Measurements from ENCODE around the gene TNFAIP3. TPM values are rescaled to one million over a fixed set of nuclear protein-coding genes. Genes with fewer than 3 reads are reported as not detected.

The TNFAIP3 gene
- total and polyA plus RNA-seq, 2 of the 8 experiments (the other 6 are each of a cell fraction or from before 2014, with no cell fraction given), result 1.6 to 2.0 TPM

GRCh38 chr6:137818440-137818839 is 48.6 kb upstream of the TNFAIP3 start:
- Histone ChIP-seq H4K8ac (ENCODE audit: extremely low read depth, insufficient read depth, low read length) (no peak overlapping the region), H3K9ac (replicated peaks in 1 of 4; ENCODE audit: extremely low read depth in 1 of 4, low read depth in 3 of 4, low read length in 3 of 4) (no peak overlapping the region), H3K27me3 (replicated peaks in 1 of 4; ENCODE audit: control insufficient read depth in 3 of 4, extremely low read depth in 1 of 4, insufficient read depth in 3 of 4, low read length in 3 of 4) (no peaks in the 10 kb centered on the region), H2AFZ (ENCODE audit: low read length) (no peak overlapping the region), H3K36me3 (ENCODE audit: control insufficient read depth in 2 of 4, insufficient read depth in 4 of 4, low read length in 3 of 4) (no peaks in the 10 kb centered on the region), H3K18ac (ENCODE audit: extremely low read depth, low read length) (no peak overlapping the region), H2BK5ac (ENCODE audit: low read depth, low read length) (no peak overlapping the region), H2BK20ac (ENCODE audit: low read length) (no peak overlapping the region), H3K4me1 (replicated peaks in 1 of 4; ENCODE audit: control insufficient read depth in 3 of 4, insufficient read depth in 4 of 4, low read length in 3 of 4) (no peaks in the 10 kb centered on the region), H4K91ac (replicated peaks; ENCODE audit: insufficient read length, low read length) (no peak overlapping the region), H2BK15ac (ENCODE audit: low read length) (no peak overlapping the region), H3K79me1 (ENCODE audit: low read depth, low read length) (no peaks in the 10 kb centered on the region), H3K4ac (replicated peaks; ENCODE audit: insufficient read length, low read depth, low read length) (no peak overlapping the region), H3K4me3 (ENCODE audit: extremely low read depth in 1 of 4, insufficient read depth in 2 of 4, low read depth in 3 of 4, low read length in 4 of 4) (no peak overlapping the region), H2AK5ac (ENCODE audit: low read depth, low read length) (no peak overlapping the region), H2BK120ac (replicated peaks; ENCODE audit: low read depth, low read length) (no peak overlapping the region), H3K23ac (ENCODE audit: insufficient read length) (no peak overlapping the region), H3K9me3 (ENCODE audit: insufficient read depth in 2 of 2, low read depth in 1 of 2, low read length in 1 of 2) (no peaks in the 10 kb centered on the region), H2BK12ac (ENCODE audit: low read depth, low read length) (no peak overlapping the region), H3K56ac (replicated peaks; ENCODE audit: insufficient read length, low read depth, low read length) (no peak overlapping the region), H3K79me2 (ENCODE audit: control insufficient read depth in 1 of 2, insufficient read depth in 2 of 2, low read length in 2 of 2) (no peaks in the 10 kb centered on the region), H3K27ac (ENCODE audit: low read depth, low read length) (no peak overlapping the region), H3K23me2 (ENCODE audit: low read depth, low read length) (no peaks in the 10 kb centered on the region), H4K20me1 (replicated peaks in 1 of 2; ENCODE audit: control insufficient read depth in 1 of 2, insufficient read depth in 2 of 2, low read length in 2 of 2) (no peaks in the 10 kb centered on the region), H3K14ac (ENCODE audit: insufficient read length) (no peak overlapping the region), H4K5ac (ENCODE audit: insufficient read length, low read depth, low read length) (no peak overlapping the region), H3K4me2 (ENCODE audit: insufficient read depth in 1 of 2, low read depth in 2 of 2, low read length in 2 of 2) (no peak overlapping the region)
- FAIRE-seq (no peak), DNase-seq (ENCODE audit: low read depth in 1 of 2, low spot score in 2 of 2) (no peak)
- 82% methylated on average over 3 of the region's 3 CpGs; no CpG with 5 or more reads in 1 of the 2 experiments for WGBS, 2 experiments (ENCODE audit: extremely low coverage in 1 of 2, insufficient coverage in 1 of 2, insufficient read length in 1 of 2, insufficient replicate concordance in 2 of 2, low coverage in 1 of 2, low lambda C conversion rate in 2 of 2, missing lambda C conversion rate in 1 of 2)
- ChIA-PET POLR2A (ENCODE audit: partially characterized antibody) (no interaction called here), CTCF (ENCODE audit: partially characterized antibody) (interaction anchor here (0.6 to 1.6 kb wide), 3 partner anchors 19 to 827 kb away, joined by 4 to 5 read pairs (median 4); no protein-coding TSS in a partner anchor)
- TF ChIP-seq JUN (IDR thresholded peaks at IDR 0.05; ENCODE audit: low read depth, low read length), result no peak
- TF ChIP-seq RAD21 (IDR thresholded peaks at IDR 0.05 in 1 of 2, conservative IDR thresholded peaks at IDR 0.05 in 1 of 2; ENCODE audit: low read depth in 2 of 2, low read length in 2 of 2), result no peak
- TF ChIP-seq RBBP5 (IDR thresholded peaks at IDR 0.05; ENCODE audit: borderline replicate concordance, low read depth, low read length), result no peak
- TF ChIP-seq SRF (IDR thresholded peaks at IDR 0.05; ENCODE audit: low read depth, low read length), result no peak
- TF ChIP-seq EP300 (IDR thresholded peaks at IDR 0.05; ENCODE audit: borderline replicate concordance in 1 of 2, low read depth in 2 of 2, low read length in 2 of 2), result no peak
- no peak for TF ChIP-seq EGR1 (IDR thresholded peaks at IDR 0.05; ENCODE audit: borderline replicate concordance, low read depth, low read length)
- no peak for TF ChIP-seq GABPA (IDR thresholded peaks at IDR 0.05; ENCODE audit: borderline replicate concordance, insufficient read depth, low read length)
- TF ChIP-seq ATF2 (IDR thresholded peaks at IDR 0.05; ENCODE audit: low read length), result no peak
- TF ChIP-seq KDM1A (IDR thresholded peaks at IDR 0.05; ENCODE audit: borderline replicate concordance, low read length), result no peak
- no peak for TF ChIP-seq SP1 (IDR thresholded peaks at IDR 0.05; ENCODE audit: low read depth, low read length)
- TF ChIP-seq YY1 (IDR thresholded peaks at IDR 0.05; ENCODE audit: low read depth, low read length), result no peak
- TF ChIP-seq E2F6 (IDR thresholded peaks at IDR 0.05), result no peak
